CD4-positive, alpha-beta T cell treated with Interleukin-12 subunit alpha and Interleukin-12 subunit beta, for 1 hour (primary cell): ENCODE measurements around the gene PPP1R9A.

ENCODE experiments used
- DNase-seq: peaks from one replicate; pipeline ENCODE4 v3.0.0-alpha.2; 2020

Gene PPP1R9A

DNA sequence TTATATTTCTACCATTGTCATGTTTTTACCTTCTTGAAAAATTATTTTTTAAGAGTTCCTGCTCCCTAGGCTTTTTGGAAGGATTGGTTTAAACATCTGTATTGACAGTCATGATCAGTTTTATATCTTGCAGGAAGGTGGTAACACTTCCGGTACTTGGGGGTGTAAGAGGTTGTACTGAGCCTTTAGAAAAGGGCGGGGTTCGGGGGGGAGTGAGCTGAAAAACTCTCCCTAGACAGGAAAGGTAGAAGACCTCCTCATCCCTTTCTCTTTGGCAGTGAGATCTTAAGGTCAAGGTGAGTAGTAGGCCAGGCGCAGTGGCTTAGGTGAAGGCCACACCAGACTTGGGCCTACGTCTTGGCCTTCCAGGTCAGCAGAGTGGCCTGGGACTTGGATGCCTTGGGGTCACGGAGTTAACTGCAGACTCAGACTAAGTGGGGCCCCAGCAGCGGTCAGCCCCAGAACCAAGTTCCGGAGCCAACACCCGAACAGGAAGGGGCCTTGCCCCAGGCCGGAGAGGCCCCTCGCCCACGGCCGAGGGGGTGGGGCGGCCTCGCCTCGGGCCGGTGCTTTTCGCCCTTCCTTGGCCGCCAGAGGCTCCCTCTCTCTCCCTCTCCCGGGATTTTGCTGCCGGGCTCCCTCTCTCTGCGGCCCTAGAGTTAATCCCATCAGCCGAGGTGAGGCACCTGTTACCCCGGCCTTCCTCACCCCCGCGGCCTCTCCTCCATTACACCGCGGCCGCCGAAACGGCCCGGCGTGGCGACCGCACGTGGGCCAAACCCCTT lies at the start of gene PPP1R9A:
TSS of gene PPP1R9A (plus strand) at position 569 of the 785 bp plus-strand sequence. CDS start 2,520 bp downstream, outside the sequence.
- DNase-seq: no peak

DNA sequence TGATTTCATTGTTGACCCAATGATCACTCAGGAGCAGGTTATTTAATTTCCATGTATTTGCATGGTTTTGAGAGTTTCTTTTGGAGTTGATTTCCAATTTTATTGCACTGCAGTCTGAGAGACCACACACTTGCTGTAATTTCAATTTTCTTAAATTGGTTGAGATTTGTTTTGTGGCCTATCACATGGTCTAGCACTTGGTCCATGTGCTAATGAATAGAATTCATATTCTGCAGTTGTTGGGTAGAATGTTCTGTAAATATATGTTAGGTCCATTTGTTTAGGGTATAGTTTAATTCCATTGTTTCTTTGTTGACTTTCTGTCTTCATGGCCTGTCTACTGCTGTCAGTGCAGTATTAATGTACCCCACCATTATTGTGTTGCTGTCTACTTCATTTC lies 36.3 kb upstream of the PPP1R9A start:
- DNase-seq: no peak

DNA sequence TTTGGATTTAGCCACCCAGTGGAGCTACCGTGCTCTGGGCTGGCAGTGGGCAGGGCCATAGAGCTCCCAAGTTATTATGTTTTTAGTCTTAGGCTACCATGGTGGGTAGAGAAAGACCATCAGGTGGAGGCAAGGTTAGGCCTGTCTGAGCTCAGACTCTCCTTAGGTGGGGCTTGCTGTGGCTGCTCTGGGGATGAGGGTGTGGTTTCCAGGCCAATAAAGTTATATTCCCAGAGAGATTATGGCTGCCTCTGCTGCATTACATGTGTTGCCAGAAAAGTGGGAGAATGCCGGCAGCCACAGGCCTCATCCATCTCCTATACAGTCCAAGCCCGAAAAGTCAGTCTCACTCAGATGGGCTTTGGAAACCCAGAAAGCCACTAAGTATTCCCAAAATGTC lies 34.2 kb upstream of the PPP1R9A start:
- DNase-seq: no peak

DNA sequence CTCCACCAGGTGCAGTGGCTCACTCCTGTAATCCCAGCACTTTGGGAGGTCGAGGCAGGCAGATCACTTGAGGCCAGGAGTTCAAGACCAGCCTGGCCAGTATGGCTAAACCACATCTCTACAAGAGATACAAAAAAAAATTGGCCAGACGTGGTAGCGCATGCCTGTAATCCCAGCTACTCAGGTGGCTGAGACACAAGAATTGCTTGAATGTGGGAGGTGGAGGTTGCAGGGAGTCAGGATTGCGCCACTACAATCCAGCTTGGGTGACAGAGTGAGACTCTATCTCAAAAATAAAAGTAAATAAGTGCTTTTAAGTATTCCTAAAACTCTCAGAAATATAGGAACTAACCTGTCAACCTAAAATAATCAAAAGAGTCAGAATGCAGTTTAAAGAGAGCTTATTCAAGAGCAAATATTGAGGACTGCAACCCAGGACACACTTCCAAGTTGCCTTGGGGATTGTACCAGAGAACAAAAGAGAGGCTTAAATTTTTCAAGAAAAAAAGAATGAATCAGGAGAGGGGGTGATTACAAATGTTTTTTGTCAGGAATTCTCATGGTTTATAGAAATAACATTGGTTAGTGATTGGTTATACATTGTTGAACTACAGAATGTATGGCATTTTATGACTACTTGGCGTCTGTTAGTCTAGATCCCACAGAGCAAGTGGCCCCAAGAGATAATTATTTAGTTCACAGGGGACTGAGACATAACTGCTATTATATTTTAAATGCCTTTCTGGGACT lies 33.2 kb upstream of the PPP1R9A start:
- no peak for DNase-seq

DNA sequence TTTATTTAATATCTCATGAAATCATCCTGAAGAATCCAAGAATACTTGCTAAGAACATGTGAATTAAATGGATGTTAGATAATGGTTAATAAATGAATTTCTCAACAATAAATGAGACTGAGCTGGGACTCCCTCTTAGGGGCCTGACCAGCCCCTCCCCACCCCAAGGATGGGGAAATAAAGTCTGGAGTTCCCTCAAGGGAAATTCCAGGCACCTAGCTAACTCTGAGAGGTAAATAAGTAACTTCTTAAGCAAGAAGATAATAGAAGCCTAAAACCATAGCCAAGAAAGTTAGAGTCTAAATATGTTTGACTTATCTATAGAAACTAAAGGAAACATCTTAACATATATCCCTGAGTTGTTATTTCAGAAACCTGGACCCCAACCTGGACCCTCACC lies 32.2 kb upstream of the PPP1R9A start:
- no peak for DNase-seq

DNA sequence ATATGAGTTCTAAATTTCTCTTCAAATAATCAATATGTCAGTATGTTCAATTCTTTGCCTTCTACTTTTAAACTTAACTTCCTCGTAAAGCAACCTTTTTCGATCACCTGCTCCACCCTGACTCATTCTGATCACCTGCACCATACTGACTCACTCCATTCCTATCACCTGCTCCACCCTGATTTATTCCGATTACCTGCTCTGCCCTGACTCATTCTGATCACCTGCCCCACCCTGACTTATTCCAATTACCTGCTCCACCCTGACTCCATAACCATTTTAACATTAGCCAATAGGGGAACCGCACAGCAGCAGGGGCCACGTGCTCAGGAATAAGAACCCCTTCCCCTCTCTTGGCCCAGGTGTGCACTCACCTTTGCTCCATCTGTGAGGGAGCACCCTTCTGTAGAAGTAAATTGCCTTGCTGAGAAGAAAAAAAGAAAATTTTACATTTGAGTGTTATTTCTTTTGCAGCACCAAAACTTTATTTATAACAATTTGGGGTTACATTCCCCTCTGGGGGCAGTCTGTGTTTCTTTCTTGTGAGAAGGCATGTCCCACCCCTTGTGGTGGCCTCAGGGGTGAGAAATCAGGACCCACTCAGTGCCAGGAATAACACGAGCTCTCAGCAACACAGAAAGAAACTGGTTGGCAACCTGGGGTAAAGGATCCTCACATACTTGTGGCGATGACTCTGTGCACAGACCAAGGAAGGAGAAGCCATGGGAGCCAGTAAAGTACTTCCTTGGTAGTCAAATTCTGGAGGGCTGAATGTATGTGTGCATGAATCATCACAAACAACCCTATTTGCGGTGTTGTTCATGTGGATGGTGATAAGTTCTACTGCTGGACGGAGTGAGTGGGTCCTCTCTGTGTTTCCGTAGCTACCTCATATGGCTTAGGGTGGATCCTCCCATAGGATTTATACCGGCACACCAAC lies 29.4 kb upstream of the PPP1R9A start:
- no peak for DNase-seq

DNA sequence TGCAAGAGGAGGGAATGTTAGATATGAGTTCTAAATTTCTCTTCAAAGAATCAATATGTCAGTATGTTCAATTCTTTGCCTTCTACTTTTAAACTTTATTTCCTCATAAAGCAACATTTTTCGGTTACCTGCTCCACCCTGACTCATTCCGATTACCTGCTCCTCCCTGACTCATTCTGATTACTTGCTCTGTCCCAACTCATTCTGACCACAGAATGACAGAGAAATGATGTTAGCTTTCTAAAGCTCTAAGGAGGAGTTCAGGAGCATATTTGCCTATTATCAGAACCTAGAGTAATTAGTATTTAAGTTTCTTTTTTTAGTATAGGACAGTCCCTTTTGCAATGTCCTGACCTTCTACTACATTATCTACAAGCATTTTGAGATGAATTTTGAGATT lies 24.5 kb upstream of the PPP1R9A start:
- no peak for DNase-seq

DNA sequence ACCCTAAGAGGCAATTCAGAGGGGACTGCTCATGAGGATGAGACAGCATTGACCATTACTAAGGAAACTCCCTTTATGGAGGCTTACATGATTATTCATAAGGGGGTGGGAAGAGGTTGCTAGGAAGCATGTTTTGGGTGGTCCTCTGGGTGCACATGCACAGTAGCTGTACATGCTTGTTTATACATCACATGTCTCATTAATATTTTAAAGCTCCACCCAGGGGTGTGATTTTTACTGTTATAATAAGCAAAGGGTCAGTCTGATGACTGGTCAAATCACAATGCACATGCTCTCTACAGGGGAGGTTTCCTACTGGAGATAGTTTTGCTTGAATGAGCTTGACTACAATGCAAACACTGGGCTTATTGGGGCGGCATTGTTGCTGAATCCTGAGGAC lies 23.8 kb upstream of the PPP1R9A start:
- DNase-seq: no peak

DNA sequence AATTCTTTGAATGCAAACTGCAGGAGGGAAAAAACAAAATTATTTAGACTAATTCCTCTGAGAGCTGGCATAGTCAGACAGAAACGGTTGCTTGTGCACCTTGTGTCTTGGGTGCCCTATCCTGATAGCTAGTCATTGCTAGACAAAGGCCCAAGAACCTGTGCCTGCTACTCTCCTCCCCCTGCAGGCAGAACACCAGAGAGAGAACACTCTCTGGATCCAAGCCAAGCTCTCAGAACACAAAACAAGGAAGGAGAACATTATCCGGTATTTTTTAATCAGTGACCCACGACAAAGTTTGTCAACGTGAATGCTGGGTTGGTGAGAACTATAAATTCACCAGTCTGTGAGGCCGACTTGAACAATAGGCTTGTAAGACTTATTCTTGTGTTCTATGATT lies 18.8 kb upstream of the PPP1R9A start:
- no peak for DNase-seq

DNA sequence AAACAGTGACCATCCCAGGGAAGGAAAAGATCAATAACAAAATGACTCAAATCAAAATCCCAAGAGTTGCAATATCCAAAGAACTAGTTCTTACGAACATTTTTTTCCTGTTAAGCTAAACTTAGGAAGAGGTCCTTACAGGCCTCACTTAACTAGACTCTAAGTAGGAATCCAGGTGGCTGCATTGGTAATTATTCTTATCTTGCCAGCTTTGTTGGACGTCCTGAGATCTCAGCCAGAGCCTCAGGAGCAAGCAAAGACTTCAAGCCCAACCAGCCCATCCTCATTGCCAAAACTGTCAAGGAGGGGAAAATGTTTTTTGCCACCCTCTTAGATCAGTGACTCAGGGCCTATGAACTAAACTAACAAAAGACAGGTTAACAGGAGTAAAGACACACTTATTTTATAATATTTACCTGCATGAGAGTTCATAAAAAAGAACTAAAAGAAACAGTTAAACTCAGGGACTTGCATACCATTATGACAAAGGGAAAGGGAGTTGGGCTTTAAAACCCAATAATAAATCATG lies 18.3 kb upstream of the PPP1R9A start:
- DNase-seq: no peak

DNA sequence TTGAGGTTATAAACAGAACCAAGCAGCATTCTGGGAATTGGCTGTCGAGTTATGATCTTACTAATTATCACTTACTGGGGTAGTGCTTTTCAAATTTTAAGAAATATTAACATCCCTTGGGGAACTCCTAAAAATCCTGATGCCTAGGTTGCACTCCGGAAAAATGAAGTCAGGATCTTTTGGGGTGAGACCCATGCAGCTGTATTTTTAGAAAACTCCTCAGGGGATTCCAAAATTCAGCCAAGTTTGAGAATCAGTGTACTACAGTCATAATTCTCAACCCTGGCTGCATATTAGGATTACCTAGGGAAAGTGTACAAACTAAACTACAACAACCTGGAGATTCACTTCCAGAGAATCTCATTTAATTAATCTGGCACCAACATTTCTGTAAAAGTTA lies 17.2 kb upstream of the PPP1R9A start:
- DNase-seq: no peak

DNA sequence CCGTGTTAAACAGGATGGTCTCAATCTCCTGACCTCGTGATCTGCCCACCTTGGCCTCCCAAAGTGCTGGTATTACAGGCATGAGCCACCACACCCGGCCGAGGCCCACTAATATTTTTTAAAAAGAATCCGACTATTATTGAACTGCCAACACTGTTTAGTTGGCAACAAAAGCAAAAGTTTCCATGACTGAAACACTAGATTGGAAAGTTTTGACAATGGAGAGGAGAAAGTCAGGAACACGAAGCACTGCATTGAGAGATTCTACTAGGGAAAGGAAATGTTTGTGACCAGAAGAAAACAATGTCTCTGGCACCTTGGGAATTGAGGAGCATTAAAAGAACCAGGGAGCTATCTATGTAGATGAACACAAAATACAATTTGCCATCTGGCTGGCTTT lies 13.7 kb upstream of the PPP1R9A start:
- DNase-seq: no peak

DNA sequence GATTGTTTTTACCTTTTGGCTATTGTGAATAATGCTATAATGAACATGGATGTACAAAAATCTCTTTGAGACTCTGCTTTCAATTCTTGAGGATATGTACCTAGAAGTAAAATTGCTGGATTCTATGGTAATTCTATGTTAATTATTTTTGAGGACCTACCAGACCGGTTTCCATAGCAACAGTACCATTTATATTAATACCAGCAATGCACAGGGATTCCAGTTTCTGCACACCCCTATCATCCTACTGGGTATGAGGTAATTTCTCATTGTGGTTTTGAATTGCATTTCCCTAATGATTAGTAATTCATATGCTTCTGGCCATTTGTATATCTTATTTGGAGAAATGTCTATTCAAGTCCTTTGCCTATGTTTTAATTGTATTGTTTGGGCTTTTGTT lies 9.9 kb upstream of the PPP1R9A start:
- DNase-seq: no peak

DNA sequence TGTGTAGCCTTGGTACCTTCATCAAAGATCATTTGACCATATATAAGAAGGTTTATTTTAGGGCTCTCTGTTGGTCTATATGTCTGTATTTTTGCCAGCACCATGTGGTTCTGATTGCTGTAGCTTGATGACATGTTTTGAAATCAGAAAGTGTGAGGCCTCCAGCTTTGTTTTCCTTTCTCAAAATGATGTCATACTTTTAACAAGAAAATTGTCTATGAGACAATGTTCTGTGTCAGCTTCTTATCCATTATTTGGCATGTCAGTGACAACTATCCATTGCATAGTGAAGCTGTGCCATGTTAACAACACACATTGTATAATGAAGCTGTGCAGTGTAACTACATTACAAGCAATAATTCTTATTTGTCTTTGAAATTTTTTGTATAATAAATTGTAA lies 9.1 kb upstream of the PPP1R9A start:
- DNase-seq: no peak

DNA sequence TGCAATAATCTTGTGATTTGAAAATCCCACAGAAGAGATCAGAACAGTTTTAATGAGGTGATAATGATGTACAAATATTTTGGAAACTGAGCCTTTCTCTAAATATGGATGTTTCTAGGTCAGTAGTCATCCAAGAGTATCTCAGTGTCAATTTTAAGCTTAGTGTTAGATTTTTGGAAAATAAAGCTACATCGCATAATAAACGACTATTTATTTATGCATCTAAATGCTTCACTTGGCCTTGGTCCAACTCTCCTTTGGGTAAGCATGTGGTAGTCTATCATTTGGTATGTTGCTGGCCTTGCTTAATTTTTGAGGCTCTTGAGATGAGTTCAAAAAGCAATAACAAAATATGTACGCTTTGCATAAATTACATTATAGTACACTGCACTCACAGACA lies 5.4 kb upstream of the PPP1R9A start:
- no peak for DNase-seq

DNA sequence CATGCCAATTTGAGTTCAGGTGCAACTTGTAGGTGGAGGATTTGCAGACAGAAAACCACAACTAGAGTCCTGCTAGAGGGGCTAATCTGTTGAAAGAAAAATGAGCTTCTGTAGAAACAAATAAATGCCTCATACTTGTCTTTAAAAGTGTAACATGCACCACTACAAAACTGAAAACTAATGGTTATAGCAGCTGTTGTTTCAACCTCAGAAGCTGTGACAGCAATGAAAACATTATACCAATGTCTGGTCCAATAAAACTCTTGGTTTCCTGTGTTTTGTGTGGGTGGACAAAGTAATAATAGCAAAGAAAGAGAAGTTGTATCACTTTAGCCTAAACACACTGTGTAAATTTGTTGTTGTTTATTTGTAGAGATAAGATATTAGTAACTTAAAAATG lies 3.4 kb upstream of the PPP1R9A start:
- DNase-seq: no peak

DNA sequence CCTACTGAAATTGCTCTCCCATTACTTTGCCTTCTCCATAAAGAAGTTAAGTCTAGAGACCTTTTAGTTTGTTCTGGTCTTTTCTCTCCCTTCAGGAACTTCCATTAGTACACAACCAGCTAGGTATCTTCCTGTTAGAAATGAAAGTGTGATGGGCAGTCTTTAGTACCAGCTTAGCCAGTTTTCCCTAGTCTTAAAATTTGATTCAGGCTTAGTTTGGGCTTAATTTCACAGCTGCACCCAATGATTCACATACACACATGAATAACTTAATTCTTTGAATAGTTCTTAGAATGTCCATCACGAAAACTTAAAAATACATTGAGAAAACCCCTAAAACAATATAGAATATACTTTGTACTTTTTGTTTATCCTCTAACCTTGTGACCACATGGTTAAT lies 2.4 kb upstream of the PPP1R9A start:
- no peak for DNase-seq

DNA sequence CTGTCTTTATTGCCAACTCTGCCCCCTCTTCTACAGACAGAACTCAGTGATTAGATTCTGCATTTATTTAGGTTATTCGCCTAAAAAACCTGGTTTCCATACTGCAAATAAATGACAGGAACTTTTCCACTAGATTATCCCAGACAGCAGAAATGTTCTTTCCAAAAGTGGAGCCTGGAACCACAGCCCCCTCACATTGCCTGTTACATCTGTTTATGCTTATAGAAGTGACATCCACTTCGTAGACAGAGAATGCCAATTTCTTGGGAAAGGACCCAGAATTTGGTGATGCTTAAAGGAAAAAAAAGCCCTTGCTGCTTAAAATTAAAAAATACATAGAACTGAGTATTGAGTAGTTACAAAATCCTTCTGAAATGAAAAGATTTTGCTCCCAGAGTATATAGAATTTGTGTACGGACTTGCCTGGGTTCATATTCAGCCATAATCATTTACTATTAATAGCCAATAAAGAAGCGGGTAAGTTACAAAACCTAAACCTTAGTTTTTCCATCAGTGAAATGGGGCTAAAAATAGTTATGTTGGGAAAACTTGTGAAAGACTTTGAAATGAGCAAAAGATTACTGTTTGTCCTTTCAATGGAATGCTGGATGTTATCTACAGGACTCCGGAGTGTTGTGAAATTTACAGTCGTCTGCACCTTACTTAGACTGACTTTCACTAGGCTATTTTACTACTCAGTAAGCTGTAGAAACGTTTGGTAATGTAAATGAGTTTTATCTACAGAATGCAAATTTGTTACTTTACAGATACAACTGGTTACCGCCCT lies 1.1 kb upstream of the PPP1R9A start:
- no peak for DNase-seq

DNA sequence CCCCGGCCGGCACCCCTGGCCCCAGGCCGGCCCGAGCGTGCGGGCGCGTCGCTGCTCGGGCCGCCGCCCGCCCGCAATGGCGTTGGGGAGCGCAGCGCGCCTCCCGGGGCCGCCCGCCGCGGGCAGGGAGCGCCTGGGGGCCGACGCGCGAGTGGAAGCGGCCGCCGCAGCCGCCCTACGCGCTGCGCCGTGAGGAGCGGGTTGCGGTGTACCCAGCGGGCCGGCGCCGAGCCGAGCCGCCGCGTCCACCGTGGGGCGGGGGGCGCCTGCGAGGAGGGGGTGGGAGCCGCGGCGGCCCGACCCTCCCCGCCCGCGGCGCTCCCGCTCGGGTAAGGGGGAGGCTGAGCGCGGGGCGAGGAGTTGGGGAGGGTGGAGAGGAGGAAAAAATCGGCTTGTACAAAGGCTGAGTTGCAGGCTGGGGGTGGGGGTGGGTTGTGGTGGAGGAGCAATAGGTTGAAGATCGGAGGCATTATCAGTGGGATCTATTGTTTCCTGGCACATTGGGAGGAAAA lies 473 bp downstream of the PPP1R9A start:
- DNase-seq: no peak

DNA sequence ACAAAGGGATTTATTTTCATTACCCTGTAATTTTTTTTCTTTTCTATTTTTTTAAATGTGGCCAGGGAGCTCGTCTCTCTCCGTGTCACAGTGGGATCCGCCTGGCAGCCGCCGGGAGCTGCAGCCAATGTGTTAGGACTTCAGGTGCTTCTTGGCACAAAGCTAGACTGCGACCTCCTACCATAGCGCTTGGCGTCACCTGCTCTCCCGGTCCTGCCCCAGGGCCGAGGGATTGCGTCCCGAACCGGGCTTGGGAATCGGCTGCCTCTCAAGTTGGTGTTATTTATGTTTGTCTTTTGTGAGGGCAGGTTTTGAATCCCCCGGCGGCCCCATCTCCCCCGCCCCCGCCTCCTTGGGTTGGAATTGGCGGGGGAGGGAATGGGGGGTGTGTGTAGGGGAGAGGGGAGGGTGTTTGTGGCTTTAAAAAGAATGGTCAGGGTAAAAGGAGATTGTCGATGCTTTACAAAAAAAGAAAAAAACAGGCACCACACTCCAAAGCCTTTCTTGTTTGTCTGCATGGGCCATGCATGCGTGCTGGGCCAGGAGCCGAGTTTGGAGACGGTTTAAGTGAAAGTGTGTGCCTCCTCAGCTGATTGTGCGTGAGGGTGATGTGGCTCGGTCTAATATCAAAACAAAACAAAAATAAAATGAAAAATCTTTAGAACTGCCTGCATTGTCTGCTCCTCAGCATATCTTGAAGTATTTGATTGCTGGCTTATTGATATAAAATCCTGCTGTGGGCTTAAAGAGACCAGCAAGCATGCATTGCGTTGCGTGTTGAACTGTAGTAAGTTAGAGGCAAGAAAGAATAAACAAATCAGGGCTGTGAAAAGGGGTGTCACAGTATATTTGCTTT lies 1.2 kb downstream of the PPP1R9A start:
- DNase-seq: no peak

DNA sequence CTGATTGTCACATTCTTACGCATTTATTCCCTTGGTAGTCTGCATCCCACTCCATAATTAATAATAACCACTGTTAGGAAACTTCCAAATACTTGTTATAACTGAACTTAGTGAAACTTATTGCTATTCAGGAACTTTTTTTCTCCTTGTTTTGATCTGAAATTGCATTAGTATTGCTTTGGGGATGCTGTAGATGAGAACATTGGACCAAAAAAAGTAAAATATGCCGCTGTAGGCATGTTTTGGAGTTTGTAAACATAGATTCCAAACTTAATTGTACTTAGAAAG lies 1.7 kb downstream of the PPP1R9A start:
- DNase-seq: no peak
